GM21786 (cell line): Measurements from ENCODE around the gene SBNO1.
"Not testable (repeated sequence)": the region's sequence is repeated elsewhere in the genome, so short reads cannot be mapped to it uniquely, and the experiment has no call there.

ENCODE experiments used
- ATAC-seq: cut with Tn5 transposase; IDR thresholded peaks from one replicate; pipeline ENCODE4 v1.9.1; 2021; ENCODE audit not compliant: unreplicated experiment

Gene SBNO1

DNA sequence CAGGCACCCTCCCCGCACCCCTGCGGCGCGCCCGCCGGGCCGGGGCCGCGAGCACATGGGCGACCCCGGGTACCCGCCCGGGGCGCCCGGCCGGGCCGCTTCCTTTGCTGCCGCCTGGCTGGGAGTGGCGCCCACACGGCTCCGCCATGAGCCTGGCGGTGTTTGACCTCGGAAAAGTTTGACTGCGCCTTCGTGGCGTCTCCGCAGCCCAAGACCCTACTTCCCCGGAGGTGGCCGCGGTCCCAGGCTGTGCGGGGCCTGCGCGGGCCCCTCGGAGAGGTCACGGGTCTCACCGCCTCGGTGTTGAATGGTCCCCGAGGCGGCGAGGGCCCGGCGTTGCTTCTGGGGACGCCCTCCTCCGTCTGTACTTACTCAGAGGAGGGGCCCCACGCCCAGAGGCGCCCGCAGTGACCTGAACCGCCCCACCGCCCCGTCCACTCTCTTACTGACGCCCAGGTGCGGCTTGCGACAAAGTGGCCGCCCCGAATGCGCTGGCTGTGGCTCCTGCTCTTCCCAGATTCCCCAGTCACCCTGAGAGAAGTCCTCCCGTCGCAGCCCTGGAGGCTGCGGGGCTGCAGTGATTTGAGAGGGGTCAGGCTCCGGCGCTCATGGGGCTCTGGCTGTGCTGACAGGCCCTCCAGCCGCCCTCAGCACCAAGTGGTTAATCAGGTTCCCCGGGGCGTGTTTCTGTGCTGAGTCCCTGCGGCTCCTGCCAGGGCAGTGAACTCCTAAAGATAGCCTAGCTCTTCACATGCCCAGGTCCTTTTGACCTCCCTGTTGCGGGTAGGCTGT lies 25.1 kb upstream of the SBNO1 start:
- no peak for ATAC-seq

GRCh38 chr12:123388951-123389559 lies 24.4 kb upstream of the SBNO1 start:
- peak; percentile 4 for ATAC-seq

DNA sequence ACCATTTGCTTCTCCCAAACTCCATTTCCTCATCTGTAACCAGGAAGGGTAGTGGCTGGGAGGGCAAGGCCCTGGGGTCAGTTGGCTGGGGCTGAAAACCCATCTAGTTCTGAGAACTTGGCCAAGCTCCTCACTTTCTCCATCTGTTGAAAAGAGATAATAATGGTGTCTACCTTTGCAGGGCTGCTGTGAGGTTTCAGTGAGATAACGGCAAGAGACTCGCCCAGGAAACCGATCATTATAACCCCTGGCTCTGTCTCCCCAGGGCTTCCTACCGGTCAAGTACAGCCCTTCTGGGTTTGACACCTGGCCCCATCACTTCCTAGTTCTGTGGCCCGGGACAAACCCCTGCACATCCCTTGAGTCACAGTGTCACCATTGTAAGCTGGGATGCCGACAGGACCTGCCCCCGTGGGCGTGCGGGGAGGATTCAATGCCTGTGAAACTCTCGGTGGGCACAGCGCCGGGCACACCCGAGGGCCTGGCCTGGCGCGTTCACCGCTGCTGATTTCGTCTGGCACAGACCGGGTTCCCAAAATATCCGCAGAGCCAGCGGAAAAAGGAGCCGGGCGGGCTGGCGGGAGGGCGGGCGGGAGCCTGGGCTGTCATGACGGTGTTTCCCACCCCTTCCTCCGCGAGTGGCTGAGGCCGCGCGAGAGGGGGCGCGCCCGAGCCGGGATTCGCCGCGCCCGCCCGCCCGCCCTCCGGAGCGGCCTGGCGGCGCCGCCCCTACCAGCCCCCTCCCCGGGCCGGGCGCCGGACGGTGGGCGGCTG lies 23.7 kb upstream of the SBNO1 start:
- ATAC-seq: peak; percentile 28

DNA sequence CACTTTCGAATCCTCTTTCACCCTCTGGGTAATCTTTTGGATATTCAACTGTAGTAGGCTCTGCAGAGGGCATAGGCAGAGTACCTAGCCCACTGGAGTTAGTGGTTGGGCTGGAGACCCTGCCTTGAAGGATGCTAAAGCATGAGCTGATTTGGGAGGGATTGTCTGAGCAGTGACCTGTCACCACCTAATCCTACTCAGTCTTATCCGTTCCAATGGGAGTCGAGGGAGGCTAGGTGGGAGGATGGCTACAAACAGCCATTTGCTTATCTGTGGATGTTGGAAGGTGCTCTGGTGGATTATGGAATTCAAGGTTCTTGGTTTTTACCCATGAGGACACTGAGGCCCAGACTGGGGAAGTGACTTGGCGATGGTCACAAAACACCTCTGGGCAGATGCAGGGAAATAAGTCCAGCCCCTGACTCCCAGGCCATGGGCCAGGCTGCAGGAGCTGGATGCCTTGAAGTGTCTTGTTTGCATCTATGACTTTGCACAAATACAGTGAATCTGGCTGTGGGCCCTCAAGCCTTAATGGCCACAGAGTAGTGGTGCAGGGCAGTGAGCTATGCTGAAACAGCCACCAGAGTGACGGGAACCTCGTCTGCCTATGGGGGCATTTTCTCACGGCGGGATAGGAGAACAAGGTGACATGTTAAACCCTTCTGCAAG lies 23.0 kb upstream of the SBNO1 start:
- ATAC-seq: no peak

DNA sequence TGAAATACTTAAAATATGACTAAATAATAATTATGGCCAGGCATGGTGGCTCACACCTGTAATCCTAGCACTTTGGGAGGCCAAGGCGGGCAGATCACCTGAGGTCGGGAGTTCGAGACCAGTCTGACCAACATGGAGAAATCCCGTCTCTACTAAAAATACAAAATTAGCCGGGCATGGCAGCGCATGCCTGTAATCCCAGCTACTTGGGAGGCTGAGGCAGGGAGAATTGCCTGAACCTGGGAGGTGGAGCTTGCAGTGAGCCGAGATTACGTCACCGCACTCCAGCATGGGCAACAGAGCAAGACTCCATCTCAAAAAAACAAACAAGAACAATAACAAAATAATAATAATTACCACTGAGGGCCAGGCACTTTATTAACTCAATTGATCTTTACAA lies 20.9 kb upstream of the SBNO1 start:
- not testable (repeated sequence) for ATAC-seq

GRCh38 chr12:123384994-123385376 lies 20.3 kb upstream of the SBNO1 start:
- no peak for ATAC-seq

- ATAC-seq: no peak
These were observed 19.8 kb upstream of the SBNO1 start for GRCh38 chr12:123384318-123384993.

DNA sequence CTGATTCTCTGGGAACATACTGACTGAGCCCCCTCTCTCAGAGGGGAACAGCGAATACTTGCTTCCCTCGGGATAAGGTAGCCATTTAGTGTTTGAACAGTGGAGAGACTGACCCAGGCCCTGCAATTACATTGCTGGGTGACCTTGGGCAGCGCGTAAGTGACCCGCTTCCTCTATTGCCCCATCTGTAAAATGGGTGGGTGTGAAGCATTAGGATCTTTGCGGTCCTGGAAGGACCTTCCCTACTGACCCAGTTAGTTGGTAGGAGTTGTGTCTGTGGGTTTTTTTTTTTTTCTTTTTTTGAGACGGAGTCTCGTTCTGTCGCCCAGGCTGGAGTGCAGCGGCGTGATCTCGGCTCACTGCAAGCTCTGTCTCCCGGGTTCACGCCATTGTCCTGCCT lies 18.0 kb upstream of the SBNO1 start:
- ATAC-seq: no peak

DNA sequence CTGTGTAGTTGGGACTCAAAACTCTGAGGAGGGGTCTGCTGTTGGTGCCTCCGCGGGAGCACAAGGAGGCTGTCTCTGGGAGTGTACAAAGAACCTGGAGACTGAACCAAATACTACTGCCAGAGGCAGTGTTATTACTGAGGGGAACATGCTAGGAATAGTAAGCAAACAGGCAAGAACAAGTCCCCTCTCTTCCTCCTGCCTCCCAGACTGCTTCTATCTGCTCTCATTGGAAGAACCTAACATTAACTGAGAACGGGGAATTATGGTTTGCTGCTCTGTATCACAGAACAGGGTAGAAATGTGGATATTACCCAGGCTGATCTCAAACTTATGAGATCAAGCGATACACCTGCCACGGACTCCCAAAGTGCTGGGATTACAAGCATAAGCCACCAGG lies 14.7 kb upstream of the SBNO1 start:
- no peak for ATAC-seq

- ATAC-seq: not testable (repeated sequence)
These were observed 7.8 kb upstream of the SBNO1 start for GRCh38 chr12:123372415-123372814.

GRCh38 chr12:123371667-123372368 lies 7.2 kb upstream of the SBNO1 start:
- not testable (repeated sequence) for ATAC-seq

DNA sequence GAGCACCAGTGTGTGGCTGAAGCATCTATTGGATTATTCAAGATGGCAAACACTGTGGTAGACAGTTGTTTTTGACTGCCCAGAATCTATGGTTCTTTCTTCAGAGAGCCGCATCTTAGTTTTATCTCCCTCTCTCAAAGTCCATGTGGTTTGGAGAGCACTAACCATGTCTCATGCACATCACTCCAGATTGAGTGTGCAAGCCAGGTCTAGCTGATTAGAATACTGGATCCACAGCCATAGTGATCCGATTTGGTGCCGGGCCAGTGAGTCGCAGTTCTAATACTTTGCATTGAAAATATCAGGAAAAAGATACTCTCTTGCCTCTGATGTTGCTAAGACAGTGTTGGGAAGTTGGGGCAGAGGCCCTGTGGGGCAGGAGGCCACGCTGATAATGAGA lies 4.6 kb upstream of the SBNO1 start:
- no peak for ATAC-seq

GRCh38 chr12:123368431-123368830 lies 3.8 kb upstream of the SBNO1 start:
- not testable (repeated sequence) for ATAC-seq

GRCh38 chr12:123367511-123367910 lies 2.9 kb upstream of the SBNO1 start:
- ATAC-seq: no peak

- peak; percentile 77 for ATAC-seq
These were observed 624 bp upstream of the SBNO1 start for GRCh38 chr12:123365025-123365917.

DNA sequence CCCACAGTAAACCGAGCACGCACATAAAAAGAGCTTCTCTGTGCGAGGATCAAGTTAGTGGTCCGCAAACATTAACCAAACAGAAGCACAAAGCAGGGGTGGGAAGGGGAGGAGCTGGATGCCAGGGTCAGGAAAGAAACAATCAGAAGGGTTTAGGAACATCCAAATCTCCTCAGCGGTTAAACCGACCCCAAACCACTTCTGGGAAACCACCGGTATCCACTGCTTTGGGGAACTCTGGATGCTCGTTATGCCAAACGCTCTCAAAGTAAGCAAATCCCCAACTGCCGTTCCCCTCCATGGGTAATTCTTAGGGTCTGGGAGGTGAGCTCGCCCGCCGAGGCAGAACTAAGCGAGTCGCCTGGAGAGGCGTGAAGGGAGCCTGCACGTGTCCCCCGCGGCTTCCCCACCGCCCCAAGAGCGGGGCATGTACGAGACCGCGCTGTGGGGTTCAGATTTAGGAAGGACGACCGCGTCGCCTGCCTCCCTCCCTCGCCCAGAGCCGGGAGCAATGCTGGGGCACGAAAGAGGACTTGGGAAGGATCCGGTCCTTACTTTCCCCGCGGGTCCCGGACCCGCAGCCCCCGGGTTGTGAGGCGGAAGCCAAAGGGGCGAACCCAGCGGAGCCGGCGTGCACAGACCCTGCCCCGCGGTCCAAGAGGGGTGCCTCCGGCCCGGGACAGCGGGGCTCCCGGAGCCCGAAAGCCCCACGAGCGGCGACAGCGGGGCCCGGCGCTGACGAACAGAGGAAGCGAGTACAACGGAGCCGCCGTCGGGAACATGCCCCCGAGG lies 711 bp downstream of the SBNO1 start:
- ATAC-seq: no peak

- ATAC-seq: no peak
These were observed 1.3 kb downstream of the SBNO1 start for GRCh38 chr12:123363390-123363739.

- no peak for ATAC-seq
These were observed 6.6 kb downstream of the SBNO1 start for GRCh38 chr12:123358035-123358434.
